IPS DF 19.7 (cell line): ENCODE measurements around the gene CLTCL1.
"Not testable (repeated sequence)": the region's sequence is repeated elsewhere in the genome, so short reads cannot be mapped to it uniquely, and the experiment has no call there.

Experiments
- DNase-seq: peaks from one replicate; pipeline ENCODE4 v3.0.0-alpha.2; 2013; ENCODE audit warnings: low read depth, low spot score

Gene CLTCL1

DNA sequence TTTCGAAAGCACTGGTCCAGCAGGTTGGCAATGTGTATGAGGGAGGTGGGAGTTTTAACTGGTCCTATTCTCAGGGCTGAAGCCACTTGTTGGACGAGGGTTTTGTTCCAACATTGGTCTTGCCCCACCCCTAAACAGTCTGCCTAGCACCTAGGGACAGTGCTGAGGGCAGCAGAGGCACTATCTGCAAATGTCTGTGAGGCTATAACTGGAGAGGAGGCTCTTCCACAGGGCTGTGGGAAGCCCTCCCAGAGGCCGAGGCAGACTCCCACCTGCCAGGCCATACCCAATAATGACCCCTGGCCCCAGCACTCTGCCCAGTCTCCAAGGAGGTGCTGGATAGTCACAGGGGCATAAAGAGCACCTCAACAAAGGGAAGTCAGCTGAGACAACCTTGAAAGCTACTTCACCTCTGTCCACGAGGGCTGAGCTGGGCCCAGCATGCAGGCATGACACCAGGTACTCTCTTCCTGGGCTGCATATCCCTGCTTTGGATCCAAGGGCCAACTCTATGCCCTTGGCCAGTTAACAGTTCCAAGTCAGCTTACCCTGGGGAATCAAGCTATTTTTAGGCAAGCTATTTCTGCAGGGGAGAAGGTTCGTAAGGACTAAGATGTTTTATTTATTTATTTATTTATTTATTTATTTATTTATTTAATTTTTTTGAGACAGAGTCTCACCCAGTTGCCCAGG lies 72.8 kb downstream of the CLTCL1 start:
- DNase-seq: no peak

DNA sequence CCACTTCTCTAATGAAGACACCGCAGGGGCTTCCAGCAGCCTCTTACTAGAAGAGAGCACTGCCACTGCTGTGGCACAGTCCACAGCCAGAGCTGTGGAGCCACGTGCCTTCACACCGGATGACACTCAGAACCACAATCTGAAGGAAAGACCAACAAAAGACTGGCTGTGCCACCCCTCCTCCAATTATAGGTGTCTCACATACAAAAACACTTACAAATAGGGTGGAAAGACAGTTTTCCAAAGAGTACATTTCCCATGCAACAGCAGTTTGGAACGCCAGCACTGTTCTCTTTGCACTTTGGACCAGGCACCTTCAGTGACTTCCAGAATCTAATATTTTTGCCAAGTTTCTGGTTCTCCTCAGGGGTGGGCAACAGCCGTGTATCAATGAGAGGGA lies 74.9 kb downstream of the CLTCL1 start:
- DNase-seq: no peak

DNA sequence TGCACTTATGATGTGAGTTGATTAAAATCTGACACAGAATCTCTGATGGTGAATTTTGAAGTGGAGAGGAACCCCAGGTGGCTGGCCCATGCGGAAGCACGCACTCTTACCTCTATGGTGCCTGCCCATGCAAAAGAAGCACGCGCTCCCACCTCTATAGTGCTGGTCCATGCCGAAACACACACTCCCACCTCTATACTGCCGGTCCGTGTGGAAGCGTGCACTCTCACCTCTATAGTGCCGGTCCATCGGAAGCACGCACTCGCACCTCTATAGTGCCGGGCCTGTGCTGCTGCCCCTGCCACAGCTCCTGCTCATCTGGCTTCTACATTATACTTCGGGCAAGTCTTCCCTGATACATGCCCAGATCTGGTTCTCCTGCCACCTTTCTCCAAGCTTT lies 76.2 kb downstream of the CLTCL1 start:
- no peak for DNase-seq

DNA sequence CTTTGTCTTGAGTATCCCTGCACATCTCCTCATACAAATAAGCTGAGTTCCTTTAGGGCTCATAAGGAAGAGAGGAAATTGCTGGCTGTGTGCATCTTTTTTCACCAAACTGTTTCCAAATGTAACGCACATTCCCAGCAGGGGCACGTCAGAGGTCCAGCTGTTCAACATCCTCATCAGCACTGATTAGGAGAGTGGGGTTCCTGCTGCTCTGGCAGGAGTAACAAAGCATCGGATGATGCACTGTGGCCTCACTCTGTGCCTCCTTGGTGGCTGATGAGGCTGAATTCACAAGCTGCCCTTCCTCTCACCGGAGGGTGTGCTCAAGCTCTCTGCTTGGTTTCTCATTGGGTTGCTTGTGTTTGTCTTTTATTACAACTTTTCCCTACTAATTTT lies 77.4 kb downstream of the CLTCL1 start:
- no peak for DNase-seq

DNA sequence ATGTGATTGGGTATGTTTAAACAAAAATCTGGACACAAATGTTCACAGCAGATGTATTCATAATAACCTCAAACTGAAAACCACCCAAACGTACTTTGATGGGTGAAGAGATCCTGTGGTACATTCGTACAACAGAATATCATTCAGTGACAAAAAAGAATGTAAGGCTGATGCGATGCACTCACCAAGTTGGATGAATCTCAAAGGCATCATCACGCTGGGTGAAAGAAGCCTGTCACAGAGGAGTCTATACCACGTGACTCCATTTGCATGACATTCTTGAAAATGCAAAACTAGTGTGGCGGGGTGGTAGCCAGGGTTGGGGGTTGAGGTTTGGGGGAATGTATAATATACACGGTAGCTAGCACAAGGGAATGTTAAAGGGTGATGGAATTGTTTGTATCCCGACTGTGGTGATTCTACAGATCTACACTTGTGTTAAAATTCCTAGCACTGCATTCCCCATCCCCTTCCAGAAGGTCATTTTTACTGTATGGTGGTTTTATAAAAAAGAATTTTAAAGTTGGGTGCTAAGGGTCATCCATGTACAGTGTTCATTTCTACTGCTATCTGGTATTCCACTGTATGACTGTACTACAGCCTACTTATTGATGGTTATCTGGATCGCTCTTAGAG lies 78.0 kb downstream of the CLTCL1 start:
- DNase-seq: no peak

DNA sequence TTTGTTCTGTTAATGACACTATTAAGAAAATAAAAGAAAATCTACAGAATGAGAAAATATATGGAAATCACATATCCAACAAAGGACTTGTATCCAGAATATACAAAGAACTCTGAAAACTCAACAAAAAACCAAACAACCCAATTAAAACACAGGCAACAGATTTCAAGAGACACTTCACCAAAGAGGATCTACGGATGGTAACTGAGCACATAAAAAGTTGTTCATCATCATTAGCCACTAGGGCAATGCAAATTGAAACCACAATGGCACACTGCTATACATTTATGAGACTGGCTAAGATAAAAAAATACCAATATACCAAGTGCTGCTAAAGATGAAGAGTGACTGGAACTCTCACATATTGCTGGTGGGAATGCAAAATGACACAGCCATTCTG lies 78.5 kb downstream of the CLTCL1 start:
- no peak for DNase-seq

DNA sequence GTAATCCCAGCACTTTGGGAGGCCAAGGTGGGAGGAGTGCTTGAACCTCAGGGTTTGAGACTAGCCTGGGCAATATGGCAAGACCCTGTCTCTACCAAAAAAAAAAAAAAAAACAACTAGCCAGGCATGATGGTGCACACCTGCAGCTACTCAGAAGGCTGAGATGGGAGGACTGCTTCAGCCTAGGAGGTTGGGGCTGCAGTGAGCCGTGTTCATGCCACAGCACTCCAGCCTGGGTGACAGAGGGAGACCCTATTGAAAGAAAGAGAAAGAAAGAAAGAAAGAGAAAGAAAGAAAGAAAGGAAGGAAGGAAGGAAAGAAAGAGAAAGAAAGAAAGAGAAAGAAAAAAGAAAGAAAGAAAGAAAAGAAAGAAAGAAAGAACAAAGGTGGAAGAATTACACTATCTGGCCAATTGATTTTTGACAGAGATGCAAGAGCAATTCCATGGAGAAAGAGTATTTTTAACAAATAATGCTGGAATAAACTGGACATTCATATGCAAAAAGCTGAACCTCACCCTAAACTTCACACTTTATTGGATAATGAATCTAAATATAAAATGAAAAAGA lies 79.1 kb downstream of the CLTCL1 start:
- DNase-seq: no peak

DNA sequence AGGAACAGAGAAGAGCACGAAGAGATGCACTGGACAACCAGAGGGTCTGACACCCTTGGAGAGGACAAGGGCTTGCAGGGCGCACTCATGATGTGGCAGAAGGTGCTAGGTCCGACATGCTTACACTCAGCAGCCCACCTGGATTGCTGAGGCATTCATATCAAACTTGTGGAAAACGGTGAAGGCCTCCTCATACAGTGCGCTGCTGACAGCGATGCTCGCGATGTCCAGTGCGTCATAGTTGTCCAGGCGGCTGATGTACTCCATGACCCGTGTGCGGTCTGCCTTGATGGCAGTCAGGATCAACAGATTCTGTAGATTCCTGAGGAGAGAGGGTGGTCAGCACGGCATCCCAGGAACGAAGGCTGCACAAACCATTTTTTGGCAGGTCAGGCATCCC lies 81.3 kb downstream of the CLTCL1 start:
- no peak for DNase-seq

DNA sequence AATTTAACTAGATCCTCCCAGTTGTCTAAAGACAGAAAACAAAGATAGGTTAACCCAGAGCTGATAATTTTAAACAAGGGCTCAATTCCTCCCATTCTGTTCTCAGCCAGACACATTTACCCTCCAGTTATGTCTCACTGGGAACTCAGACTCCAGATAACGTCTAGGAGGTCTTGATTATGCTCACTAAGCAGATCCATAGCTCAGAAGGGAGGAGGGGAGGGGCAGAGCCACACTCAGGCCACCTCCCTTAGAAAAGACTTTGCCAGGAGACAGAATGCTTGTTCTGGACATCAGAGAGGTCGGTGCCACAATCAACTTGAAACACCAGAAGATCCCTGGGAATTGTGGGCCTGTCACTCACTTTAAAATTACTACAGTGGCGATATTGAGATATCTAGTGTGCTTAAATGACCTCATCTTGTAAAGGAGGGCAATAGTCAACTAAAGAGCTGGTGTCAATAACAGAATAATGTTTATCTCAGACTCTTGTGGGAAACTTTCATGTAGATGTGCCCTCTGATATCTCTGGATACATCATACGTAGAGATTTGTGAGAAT lies 83.2 kb downstream of the CLTCL1 start:
- no peak for DNase-seq

DNA sequence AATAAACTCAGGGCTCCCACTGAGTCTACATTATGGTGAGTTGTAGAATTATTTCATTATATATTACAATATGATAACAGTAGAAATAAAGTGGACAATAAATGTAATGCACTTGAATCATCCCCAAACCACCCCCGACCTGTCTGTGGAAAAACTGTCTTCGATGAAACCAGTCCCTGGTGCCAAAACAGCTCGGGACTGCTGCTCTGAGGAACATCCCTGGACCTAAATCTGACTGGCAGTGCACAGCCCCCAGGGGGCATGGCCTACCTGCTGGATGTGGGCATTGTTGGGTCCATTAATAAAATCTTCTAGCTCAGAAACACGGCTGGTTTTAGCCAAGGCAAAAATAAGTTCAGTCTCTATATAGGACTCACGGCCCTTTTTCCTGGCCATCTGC lies 83.6 kb downstream of the CLTCL1 start:
- DNase-seq: no peak

DNA sequence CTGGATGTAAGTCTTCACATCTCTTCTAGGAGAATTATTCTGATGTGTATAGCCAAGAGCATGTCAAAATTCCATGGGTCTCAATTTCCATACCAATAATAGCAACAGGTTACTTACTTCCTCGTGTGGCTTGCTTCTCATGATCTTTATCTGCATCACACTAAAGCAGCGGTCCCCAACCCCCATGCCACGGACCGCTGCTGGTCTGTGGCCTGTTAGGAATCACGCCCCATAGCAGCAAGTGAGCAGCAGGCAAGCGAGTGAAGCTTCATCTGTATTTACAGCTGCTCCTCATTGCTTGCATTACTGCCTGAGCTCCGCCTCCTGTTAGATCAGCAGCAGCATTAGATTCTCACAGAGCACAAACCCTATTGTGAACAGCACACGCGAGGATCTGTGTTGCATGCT lies 84.1 kb downstream of the CLTCL1 start:
- no peak for DNase-seq

DNA sequence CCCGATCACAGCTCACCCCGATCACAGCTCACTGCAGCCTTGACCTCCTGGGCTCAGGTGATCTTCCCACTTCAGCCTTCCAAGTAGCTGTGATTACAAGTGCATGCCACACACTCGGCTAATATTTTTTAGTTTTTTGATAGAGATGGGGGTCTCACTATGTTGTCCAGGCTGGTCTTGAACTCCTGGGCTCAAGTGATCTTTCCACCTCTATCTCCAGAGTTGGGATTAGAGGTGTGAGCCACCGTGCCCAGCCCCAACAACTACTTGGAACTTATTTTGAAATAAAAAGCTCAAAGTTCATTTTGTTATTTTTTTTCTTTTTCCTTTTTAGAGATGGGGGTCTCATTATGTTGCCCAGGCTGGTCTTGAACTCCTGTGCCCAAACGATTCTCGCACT lies 85.2 kb downstream of the CLTCL1 start:
- no peak for DNase-seq

DNA sequence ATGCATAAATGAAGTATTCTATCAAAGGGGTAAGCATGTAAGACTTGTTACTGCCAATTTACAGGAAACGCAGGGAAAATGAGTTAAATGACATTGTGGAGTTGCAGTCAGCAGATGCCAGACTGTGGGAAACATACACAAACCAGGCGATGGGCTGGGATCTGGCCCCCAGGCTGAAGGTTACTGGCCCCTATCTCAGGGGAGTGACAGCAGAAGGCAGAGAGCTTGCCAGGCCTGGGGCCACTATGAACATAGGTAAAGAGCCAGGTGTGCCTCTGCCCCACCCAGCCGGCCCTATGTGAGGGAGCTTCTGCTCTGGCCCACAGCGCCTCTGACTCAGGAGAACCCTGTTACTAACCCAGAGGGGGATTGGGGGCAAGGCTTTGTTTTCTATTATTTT lies 86.9 kb downstream of the CLTCL1 start:
- no peak for DNase-seq

DNA sequence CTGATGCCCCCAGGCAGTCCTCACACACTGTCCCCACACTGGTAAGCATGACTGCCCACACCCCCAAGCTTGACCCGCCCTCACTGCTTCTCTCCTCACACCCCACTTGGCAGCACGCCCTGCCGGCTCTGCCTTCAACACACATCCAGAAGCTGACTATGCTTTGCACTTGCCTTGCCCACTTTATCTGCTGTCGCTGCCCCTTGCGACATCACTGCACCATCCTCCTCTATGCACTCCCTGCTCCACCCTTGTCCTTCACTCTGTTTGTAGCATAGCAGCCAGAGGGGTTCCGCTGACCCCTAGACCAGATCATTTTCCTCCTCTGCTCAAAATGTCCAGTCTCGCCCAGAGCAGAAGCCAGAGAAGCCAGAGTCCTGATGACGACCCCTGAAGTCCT lies 87.7 kb downstream of the CLTCL1 start:
- no peak for DNase-seq

DNA sequence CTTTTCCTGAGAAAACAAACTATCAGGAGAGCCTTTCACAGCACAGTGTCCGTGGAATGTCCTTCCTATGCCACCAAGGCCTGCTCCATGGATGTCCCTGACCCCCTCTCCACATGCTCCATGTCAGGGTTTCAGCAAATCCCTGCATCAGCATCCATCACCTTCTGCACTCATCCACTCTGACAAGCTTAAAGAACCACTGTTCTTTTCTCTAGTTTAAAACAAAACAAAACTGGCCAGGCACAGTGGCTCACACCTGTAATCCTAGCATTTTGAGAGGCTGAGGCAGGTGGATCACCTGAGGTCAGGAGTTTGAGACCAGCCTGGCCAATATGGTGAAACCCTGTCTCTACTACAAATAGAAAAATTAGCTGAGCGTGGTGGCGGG lies 88.7 kb downstream of the CLTCL1 start:
- DNase-seq: not testable (repeated sequence)

DNA sequence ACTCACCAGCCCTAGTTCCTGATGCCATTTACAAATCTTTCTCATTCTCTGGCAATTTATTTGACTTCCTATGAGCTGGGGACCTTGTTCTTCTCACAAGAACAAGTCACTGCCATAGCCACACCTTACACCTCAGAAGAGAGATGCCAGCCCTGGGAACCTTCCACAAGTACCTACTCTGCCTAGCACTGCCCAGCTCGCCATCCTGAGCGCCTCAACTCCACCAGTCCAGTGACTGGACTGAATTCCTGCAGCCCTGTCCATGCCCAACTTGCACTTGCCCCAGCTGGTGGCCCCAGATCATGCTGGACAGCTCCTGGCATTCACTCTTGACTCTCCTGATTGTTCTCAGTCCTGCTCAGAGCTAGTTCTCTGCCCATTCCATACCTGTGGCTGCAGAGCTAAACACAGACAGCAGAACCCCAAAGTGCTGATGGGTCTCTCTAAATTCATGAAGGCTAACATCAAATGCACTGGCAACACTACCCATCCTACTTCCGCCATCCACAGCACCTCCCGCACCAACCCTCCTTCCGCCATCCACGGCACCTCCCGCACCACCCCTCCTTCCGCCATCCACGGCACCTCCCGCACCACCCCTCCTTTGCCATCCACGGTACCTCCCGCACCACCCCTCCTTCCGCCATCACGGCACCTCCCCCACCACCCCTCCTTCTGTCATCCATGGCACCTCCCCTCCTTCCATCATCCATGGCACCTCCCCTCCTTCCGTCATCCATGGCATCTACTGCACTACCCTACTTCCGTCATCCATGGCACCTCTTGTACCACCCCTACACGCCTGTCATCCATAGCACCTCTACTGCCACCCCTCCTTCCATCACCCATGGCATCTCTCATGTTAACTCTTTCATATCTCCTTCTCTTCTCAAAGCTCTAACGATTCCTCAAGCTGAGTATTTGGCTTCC lies 89.4 kb downstream of the CLTCL1 start:
- DNase-seq: no peak

DNA sequence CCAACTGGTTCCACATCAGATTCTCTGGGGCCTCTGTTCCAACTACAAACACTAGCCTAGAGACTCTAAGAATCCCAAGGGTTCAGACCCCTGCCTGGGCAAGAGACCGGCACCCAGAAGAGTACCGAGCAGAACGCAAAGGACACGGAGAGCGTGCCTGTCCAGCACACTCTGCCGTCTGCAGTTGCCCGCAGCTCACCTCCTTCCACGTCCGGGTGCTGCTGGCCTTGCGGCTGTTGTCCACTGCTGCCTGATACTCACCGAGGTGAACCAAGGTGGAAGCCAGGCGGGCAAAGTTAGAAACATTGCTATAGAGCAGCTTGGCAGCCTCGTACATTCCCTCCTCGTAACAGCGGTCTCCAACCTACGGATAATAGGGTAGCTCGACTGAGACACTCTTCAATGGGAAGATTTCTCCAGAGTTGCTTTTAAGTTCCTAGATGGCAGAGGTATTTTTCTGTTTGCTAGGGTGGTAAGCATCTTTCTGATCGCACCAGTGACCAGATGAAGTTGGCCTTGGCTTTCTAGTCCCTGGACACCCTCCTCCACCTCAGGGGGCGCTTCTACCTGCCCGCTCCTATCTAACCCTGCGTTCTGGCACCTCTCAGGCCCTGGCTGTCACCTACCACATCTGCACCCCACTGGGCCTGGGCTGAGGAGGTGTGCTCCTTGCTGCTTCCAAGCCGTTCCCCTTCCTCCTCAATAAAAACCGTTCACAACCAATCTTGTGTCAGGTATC lies 90.2 kb downstream of the CLTCL1 start:
- no peak for DNase-seq

DNA sequence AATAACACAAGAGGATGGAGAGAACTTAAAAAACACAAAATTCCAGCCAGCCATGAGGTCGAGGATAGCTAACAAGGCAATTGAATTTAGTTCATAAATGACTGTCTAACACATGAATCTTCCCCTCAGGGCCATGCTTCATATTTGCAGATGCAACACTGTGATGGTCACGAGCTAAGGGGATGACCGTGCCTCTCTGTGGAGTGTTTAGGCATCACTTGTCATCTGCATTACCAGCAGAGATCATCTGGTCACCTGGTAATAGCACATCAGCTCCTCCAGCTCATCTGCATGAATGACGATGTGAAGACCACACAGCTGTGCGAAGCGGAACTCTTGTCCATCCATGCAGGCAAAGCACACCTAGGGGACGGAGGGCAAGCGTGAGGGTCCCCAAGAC lies 92.0 kb downstream of the CLTCL1 start:
- no peak for DNase-seq

DNA sequence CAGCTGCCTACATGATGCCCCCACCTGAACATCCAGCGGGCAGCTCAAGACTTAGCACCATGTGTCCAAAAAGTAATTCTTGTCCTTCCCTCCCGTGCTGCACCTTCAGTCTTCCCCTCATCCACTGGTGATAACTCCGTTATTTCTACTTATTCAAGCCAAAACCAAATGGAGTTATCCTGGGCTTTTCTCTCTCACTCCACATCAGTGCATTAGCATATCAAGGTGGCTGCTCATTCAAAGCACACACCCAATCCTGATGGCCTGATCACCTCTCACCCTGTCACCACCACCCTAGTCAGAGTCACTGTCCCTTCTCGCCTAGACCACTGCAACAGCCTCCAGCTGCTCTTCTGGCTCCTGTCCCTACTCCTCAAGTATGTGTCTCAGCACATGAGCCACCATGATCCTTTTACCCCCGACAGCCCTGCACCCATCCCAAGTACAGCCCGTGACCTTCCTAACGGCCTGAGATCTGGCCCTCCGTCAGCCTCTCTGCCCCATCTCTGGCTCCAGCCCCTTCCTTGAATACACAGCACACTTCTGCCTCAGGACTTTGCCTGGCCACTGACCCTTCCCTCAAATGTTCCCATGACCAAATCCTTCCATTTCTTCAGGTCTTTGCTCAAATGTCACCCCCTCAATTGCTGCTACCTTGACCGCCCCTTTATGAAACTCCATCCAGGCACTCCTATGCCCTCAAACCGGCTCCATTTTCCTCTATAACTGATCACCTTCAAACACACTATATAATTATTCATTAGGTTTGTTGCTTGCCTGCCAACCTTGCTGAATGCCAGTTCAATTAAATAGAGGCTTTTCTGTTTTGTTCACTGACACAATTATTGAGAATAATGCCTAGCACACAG lies 93.3 kb downstream of the CLTCL1 start:
- no peak for DNase-seq

DNA sequence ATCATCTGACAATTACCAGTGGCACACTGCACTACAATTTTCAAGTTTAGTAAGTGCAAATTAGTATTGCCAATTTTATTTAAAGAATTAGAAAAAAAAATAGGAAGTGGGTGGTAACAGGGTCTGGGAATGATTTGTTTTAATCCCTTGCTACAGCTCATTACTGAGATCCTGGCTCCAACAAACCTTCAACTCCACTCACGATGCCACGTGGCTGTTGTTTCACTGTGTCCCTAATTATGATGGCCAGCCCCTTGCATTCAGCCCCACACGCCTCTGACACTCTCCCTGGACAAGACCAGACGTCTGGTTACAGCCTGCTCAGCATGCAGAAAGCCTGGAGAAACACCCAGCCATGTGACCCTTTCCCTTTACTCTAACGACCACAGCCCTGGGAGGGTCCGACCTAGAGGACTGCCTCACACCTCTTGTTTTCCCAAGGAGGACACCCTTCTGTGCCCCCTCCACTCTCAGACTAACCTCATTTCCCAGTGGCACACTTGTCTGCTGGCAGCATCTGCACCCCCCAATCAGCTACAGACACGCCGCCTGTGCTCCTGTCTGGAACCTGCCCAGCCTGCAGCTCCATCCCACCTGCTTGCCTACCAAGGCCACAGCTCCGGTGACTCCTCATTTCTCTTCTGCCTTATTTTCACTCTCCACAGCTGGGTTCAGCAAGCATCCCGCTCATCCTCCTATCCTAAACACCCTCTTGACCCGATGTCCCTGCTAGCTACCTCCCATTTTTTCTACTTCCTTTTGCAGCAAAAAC lies 94.5 kb downstream of the CLTCL1 start:
- DNase-seq: no peak
